Measurements from ENCODE around the gene MPND. TPM values are rescaled to one million over a fixed set of nuclear protein-coding genes. Genes with fewer than 3 reads are reported as not detected.

The MPND gene
- total RNA-seq, 1 experiment from 2014 or later: 37.0 TPM

GRCh38 chr19:4365791-4366665 is 22.7 kb downstream of the MPND start:
- Mint-ChIP-seq H3K9me3 (no peaks in the 10 kb centered on the region), H3K4me3 (no peak overlapping the region), H3K4me1 (peaks cover 10 to 21% of the 10 kb centered on the region in 2 experiments), H3K27me3 (ENCODE audit: low read depth) (peaks cover 6% of the 10 kb centered on the region), H3K27ac (peak overlapping the region in 1 of 3 experiments; percentile 81; a peak in 2 of 7 replicates), H3K36me3 (ENCODE audit: insufficient read depth in 1 of 3, low read depth in 3 of 3) (peaks cover 3 to 27% (median 11%) of the 10 kb centered on the region in 3 experiments; a peak in 5 of 7 replicates)
- Histone ChIP-seq H3K27me3 (ENCODE audit: insufficient read depth, low read length) (no peaks in the 10 kb centered on the region), H2BK5ac (ENCODE audit: insufficient read length, low read length) (no peak overlapping the region), H3K27ac (ENCODE audit: insufficient read length, low read depth, low read length) (no peak overlapping the region), H4K91ac (ENCODE audit: insufficient read length, low read depth, low read length) (no peak overlapping the region), H3K79me2 (ENCODE audit: insufficient read depth, low read length) (no peaks in the 10 kb centered on the region), H2BK15ac (ENCODE audit: low read depth, low read length) (no peak overlapping the region), H3K4ac (ENCODE audit: low read depth, low read length) (no peak overlapping the region), H3K9ac (ENCODE audit: extremely low read depth, insufficient read length, low read length) (no peak overlapping the region), H3K79me1 (ENCODE audit: insufficient read depth, low read depth, low read length, poor library complexity, severe bottlenecking) (no peaks in the 10 kb centered on the region), H2BK20ac (ENCODE audit: low read depth, low read length, poor library complexity, severe bottlenecking) (no peak overlapping the region), H4K20me1 (ENCODE audit: control insufficient read depth, insufficient read depth, insufficient read length) (no peaks in the 10 kb centered on the region), H4K8ac (replicated peaks; ENCODE audit: insufficient read length, low read depth, low read length) (no peak overlapping the region), H2AFZ (ENCODE audit: low read length) (no peak overlapping the region), H3K9me3 (ENCODE audit: control insufficient read depth, low read depth, low read length) (no peaks in the 10 kb centered on the region), H3K18ac (ENCODE audit: insufficient read length, low read depth, low read length) (no peak overlapping the region), H3T11ph (ENCODE audit: low read length) (no peak overlapping the region), H2AK5ac (ENCODE audit: insufficient read length, low read length) (no peak overlapping the region), H3K14ac (ENCODE audit: insufficient read depth, low read length) (no peak overlapping the region; the same call in 1 of the 2 replicates), H3K4me1 (ENCODE audit: insufficient read depth, low read length) (no peaks in the 10 kb centered on the region; the same call in 1 of the 2 replicates), H2BK12ac (ENCODE audit: insufficient read length, low read depth, low read length) (no peak overlapping the region), H3K23ac (ENCODE audit: insufficient read length, low read depth, low read length) (no peak overlapping the region), H3K23me2 (ENCODE audit: insufficient read length, low read depth, low read length, poor library complexity, severe bottlenecking) (no peaks in the 10 kb centered on the region), H4K5ac (ENCODE audit: insufficient read length, low read depth, low read length) (no peak overlapping the region), H3K4me2 (ENCODE audit: insufficient read depth, insufficient read length, low read length) (no peak overlapping the region), H3K56ac (ENCODE audit: insufficient read length, low read depth, low read length) (no peak overlapping the region), H2BK120ac (ENCODE audit: low read depth, low read length, poor library complexity, severe bottlenecking) (no peak overlapping the region)
- no peak for TF ChIP-seq CTCF (conservative IDR thresholded peaks at IDR 0.05)
- WGBS (ENCODE audit: extremely low coverage, insufficient read length, low lambda C conversion rate): no CpG with 5 or more reads among the region's 19 CpGs
- DNase-seq: no peak

All from H9 (cell line).